GM12878 (cell line): Measurements from ENCODE around the gene OSBPL10. TPM values are rescaled to one million over a fixed set of nuclear protein-coding genes. Genes with fewer than 3 reads are reported as not detected.

Experiments used
- ATAC-seq: fragments of 200-7000 bp; cut with Tn5 transposase; 3 replicates; pipeline ENCODE4 v1.9.1; 2020; ENCODE audit warnings: mild to moderate bottlenecking, moderate library complexity
- BruUV-seq: library from RNA; stranded (reverse); fragments of 400-500 nt; replicated peaks from 2 replicates; lab custom pipeline; 2021; lab: Mats Ljungman, UMichigan
- CTCF ChIA-PET: fragments of 300-600 bp; sonication (Branson Sonifier 250); formaldehyde crosslinking; extraction: SDS; loops from one replicate; lab custom pipeline; 2021; ENCODE audit warnings: inconsistent platforms; lab: Yijun Ruan, JAX
- POLR2A ChIA-PET: fragments of 350-600 bp; formaldehyde crosslinking; extraction: SDS; loops from one replicate; lab custom pipeline; 2021; ENCODE audit warnings: inconsistent platforms; lab: Charles Lee
- RAD21 ChIA-PET: fragments of 300-600 bp; sonication (Branson Sonifier 250); formaldehyde crosslinking; loops from one replicate; lab custom pipeline; 2023; ENCODE audit warnings: antibody characterized with exemption; ENCODE audit not compliant: unreplicated experiment; lab: Charles Lee
- SMC1A ChIA-PET: fragments of 300-600 bp; sonication (Branson Sonifier 250); formaldehyde crosslinking; loops from one replicate; lab custom pipeline; 2023; ENCODE audit not compliant: unreplicated experiment, uncharacterized antibody; lab: Charles Lee
- DNase-seq: peaks from one replicate; pipeline ENCODE4 v3.0.0-alpha.2; 2011; ENCODE audit warnings: low read depth, low spot score
- FAIRE-seq: peaks from 3 replicates; lab custom pipeline; 2011; peaks lifted over from hg19 to GRCh38; lab: Jason Lieb, UNC
- H2AFZ ChIP-seq: 2 replicates; pipeline ENCODE4 v1.6.0; 2011; ENCODE audit warnings: low read depth, low read length, control low read depth; ENCODE audit not compliant: control insufficient read depth
- H3K27ac ChIP-seq: 2 replicates; pipeline ENCODE4 v1.5.1; 2011; ENCODE audit warnings: control low read depth; ENCODE audit not compliant: control insufficient read depth, insufficient read depth
- H3K27me3 ChIP-seq, 2 experiments: replicated peaks in 1 of 2; 2 replicates each; pipeline versions ENCODE4 v1.6.0 to v1.6.1; 2011; ENCODE audit warnings: low read length in 1 of 2; ENCODE audit not compliant: control insufficient read depth in 2 of 2, insufficient read depth in 2 of 2
- H3K36me3 ChIP-seq, 2 experiments: 2 replicates each; pipeline ENCODE4 v1.5.1; 2011; ENCODE audit warnings: low read length in 1 of 2; ENCODE audit not compliant: control insufficient read depth in 2 of 2, insufficient read depth in 2 of 2
- H3K4me1 ChIP-seq: 2 replicates; pipeline ENCODE4 v1.6.1; 2011; ENCODE audit warnings: mild to moderate bottlenecking, low read length, moderate library complexity, mixed read lengths; ENCODE audit not compliant: control insufficient read depth, insufficient read depth
- H3K4me2 ChIP-seq: 2 replicates; pipeline ENCODE4 v1.6.0; 2011; ENCODE audit warnings: control low read depth; ENCODE audit not compliant: control insufficient read depth, insufficient read depth
- H3K4me3 ChIP-seq: fragments of 200-600 bp; sonication (generic); 2 replicates; pipeline ENCODE4 v1.5.1; 2016
- H3K79me2 ChIP-seq: 2 replicates; pipeline ENCODE4 v1.6.0; 2011; ENCODE audit warnings: low read length; ENCODE audit not compliant: control insufficient read depth, insufficient read depth
- H3K9ac ChIP-seq: 2 replicates; pipeline ENCODE4 v1.8.0; 2011; ENCODE audit warnings: low read length, control low read depth, mixed read lengths; ENCODE audit not compliant: control insufficient read depth, insufficient read depth
- H3K9me3 ChIP-seq: replicated peaks from 3 replicates; pipeline ENCODE4 v1.5.1; 2011; ENCODE audit warnings: mild to moderate bottlenecking, low read length; ENCODE audit not compliant: control insufficient read depth, insufficient read depth
- H4K20me1 ChIP-seq: 2 replicates; pipeline ENCODE4 v1.6.0; 2011; ENCODE audit not compliant: control insufficient read depth, insufficient read depth
- CBX3 ChIP-seq: fragments of 200-600 bp; sonication (generic); IDR thresholded peaks from 2 replicates; pipeline ENCODE4 v1.6.1; 2016; ENCODE audit warnings: low read depth, borderline replicate concordance
- IRF4 ChIP-seq: IDR thresholded peaks from 2 replicates; pipeline ENCODE4 v1.6.1; 2011; ENCODE audit warnings: low read depth, low read length
- KDM1A ChIP-seq: fragments of 200-600 bp; sonication (generic); IDR thresholded peaks from 2 replicates; pipeline ENCODE4 v1.6.1; 2016; ENCODE audit warnings: borderline replicate concordance
- KLF5 ChIP-seq: fragments of 450-650 bp; IDR thresholded peaks from 2 replicates; pipeline ENCODE4 v1.6.1; 2014; ENCODE audit warnings: mild to moderate bottlenecking; ENCODE audit not compliant: partially characterized antibody
- MTA2 ChIP-seq: fragments of 450-650 bp; IDR thresholded peaks from 2 replicates; pipeline ENCODE4 v1.6.1; 2016; ENCODE audit warnings: low read depth, mild to moderate bottlenecking, moderate library complexity
- NFXL1 ChIP-seq: fragments of 450-650 bp; IDR thresholded peaks from 2 replicates; pipeline ENCODE4 v1.6.1; 2017; ENCODE audit warnings: antibody characterized with exemption, mild to moderate bottlenecking, borderline replicate concordance
- NR2C2 ChIP-seq: IDR thresholded peaks from 2 replicates; pipeline ENCODE4 v1.6.1; 2011; ENCODE audit warnings: borderline replicate concordance, low read depth; ENCODE audit not compliant: control insufficient read depth, insufficient read length
- PML ChIP-seq: IDR thresholded peaks from 2 replicates; pipeline ENCODE4 v1.6.1; 2012; ENCODE audit warnings: low read length, inconsistent platforms
- RCOR1 ChIP-seq: conservative IDR thresholded peaks from 2 replicates; pipeline ENCODE4 v1.6.1; 2012; ENCODE audit warnings: low read depth, low read length, improper control_type of control experiment
- SUZ12 ChIP-seq: fragments of 200-600 bp; sonication (generic); IDR thresholded peaks from one replicate; pipeline ENCODE4 v1.6.1; 2018; ENCODE audit warnings: antibody characterized with exemption, mild to moderate bottlenecking; ENCODE audit not compliant: unreplicated experiment
- ZNF622 ChIP-seq: fragments of 450-650 bp; IDR thresholded peaks from 2 replicates; pipeline ENCODE4 v1.6.1; 2017; ENCODE audit warnings: mild to moderate bottlenecking, inconsistent platforms
- WGBS: methylation state at CpG from one replicate; pipeline ENCODE4 v1.1.6; 2016; ENCODE audit warnings: low lambda C conversion rate; ENCODE audit not compliant: insufficient replicate concordance, insufficient coverage; ENCODE audit errors: missing lambda C conversion rate; 5-methylcytosine and 5-hydroxymethylcytosine counted together
- in situ Hi-C: fragments of 300-500 bp; cut with MboI; formaldehyde crosslinking; loops from 9 replicates; pipeline ENCODE4 v1.14.3; 2018; ENCODE audit warnings: mixed read lengths
- intact Hi-C: fragments of 100-400 bp; cut with micrococcal nuclease; formaldehyde crosslinking; loops from one replicate; pipeline ENCODE4 v1.14.2; 2022; ENCODE audit not compliant: unreplicated experiment
- polyA plus RNA-seq, 11 experiments: library from polyadenylated mRNA; depleted of rRNA in 4 of 11; unstranded in 6 of 11; stranded (reverse) in 5 of 11; fragments of >200 nt; fragmentation: Nextera tagmentation in 4 of 11; fragmentation: Illumina TruSeq in 1 of 11; extraction: Ambion mirVana in 4 of 11; extraction: Trizol in 1 of 11; gene quantifications; 1 replicate in 1 of 11; 2 replicates in 10 of 11; pipeline versions ENCODE4 v1.2.1 to v1.2.3, GENCODE V29; 2011 to 2016; ENCODE audit warnings: inconsistent platforms in 2 of 11, missing spikeins in 2 of 11, low read depth in 1 of 11
- total RNA-seq, 4 experiments: library from RNA; depleted of rRNA in 3 of 4; stranded (reverse); fragments of >200 nt in 3 of 4; fragmentation: Illumina TruSeq in 1 of 4; extraction: Trizol in 1 of 4; gene quantifications; 2 replicates each; pipeline versions ENCODE4 v1.2.1 to v1.2.3, GENCODE V29; 2013 to 2021
- TF ChIP-seq, protein P1 (sequence below): fragments of 450-650 bp; IDR thresholded peaks from 2 replicates; pipeline ENCODE4 v1.6.1; 2018; ENCODE audit warnings: borderline replicate concordance, mild to moderate bottlenecking; ENCODE audit not compliant: partially characterized antibody
- TF ChIP-seq, protein P2 (sequence below): fragments of 450-650 bp; IDR thresholded peaks from 2 replicates; pipeline ENCODE4 v1.6.1; 2017; ENCODE audit warnings: mild to moderate bottlenecking, low read depth, inconsistent platforms; ENCODE audit not compliant: poor library complexity, severe bottlenecking
- TF ChIP-seq, protein P3 (sequence below): fragments of 450-650 bp; formaldehyde crosslinking; IDR thresholded peaks from 2 replicates; pipeline ENCODE4 v1.5.0; 2022; ENCODE audit warnings: mild to moderate bottlenecking, missing genetic modification characterization

Gene OSBPL10
- total and polyA plus RNA-seq, 10 of the 15 experiments (the other 5 are each of a cell fraction or from before 2014, with no cell fraction given) = 0.03 to 0.25 (median 0.09) TPM; not detected in 5

DNA sequence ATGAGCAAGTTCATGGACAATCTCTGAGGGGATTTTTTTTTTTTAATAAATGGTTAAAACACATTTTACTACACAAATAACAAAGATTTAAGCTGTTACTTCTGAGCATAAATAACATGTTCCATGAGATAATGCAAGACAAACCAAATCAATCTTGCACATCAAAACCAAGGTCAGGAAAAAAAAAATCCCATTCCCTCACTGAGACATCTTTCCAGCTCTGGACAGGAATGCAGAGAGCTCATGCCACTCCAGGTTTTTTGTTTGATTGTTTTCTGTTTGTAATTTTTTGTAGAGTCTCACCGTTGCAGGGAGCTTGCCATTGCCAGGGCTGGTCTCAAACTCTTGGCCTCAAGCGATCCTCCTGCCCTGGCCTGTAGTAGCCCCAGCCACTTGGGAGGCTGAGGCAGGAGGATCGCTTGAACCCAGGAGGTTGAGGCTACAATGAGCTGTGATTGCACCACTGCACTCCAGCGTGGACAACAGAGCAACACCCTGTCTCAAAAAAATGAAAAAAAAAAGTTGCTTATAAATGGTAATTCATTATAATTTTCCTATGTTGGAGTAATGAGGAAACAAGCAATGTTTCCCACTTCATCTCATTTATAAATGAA, 14.0 kb downstream of the OSBPL10 start (continued):
- TF ChIP-seq KDM1A (no peak), IRF4 (no peak)

DNA sequence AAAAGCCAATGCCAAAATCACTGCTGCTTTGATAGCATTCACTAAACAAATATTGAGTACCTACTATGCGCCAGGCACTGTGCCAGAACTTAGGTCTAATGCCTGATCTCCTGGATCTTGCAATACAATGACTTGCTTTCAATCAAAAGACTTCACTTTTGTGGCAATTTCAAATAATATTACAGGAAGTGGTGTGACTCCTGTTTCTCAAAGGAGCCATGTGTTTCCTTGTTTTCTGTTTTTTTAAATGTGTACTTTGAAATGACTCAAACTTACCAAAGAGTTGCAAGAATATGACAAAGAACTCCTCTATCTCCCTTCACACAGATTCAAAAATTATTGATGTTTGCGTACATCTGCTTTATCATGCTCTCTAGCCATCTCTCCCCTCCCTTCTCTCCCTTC, 18.3 kb downstream of the OSBPL10 start:
- TF ChIP-seq, protein P1, sequence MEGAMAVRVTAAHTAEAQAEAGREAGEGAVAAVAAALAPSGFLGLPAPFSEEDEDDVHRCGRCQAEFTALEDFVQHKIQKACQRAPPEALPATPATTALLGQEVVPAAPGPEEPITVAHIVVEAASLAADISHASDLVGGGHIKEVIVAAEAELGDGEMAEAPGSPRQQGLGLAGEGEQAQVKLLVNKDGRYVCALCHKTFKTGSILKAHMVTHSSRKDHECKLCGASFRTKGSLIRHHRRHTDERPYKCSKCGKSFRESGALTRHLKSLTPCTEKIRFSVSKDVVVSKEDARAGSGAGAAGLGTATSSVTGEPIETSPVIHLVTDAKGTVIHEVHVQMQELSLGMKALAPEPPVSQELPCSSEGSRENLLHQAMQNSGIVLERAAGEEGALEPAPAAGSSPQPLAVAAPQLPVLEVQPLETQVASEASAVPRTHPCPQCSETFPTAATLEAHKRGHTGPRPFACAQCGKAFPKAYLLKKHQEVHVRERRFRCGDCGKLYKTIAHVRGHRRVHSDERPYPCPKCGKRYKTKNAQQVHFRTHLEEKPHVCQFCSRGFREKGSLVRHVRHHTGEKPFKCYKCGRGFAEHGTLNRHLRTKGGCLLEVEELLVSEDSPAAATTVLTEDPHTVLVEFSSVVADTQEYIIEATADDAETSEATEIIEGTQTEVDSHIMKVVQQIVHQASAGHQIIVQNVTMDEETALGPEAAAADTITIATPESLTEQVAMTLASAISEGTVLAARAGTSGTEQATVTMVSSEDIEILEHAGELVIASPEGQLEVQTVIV = no peak
- TF ChIP-seq, protein P2, sequence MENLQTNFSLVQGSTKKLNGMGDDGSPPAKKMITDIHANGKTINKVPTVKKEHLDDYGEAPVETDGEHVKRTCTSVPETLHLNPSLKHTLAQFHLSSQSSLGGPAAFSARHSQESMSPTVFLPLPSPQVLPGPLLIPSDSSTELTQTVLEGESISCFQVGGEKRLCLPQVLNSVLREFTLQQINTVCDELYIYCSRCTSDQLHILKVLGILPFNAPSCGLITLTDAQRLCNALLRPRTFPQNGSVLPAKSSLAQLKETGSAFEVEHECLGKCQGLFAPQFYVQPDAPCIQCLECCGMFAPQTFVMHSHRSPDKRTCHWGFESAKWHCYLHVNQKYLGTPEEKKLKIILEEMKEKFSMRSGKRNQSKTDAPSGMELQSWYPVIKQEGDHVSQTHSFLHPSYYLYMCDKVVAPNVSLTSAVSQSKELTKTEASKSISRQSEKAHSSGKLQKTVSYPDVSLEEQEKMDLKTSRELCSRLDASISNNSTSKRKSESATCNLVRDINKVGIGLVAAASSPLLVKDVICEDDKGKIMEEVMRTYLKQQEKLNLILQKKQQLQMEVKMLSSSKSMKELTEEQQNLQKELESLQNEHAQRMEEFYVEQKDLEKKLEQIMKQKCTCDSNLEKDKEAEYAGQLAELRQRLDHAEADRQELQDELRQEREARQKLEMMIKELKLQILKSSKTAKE = no peak
- no peak for TF ChIP-seq MTA2
- no peak for TF ChIP-seq KLF5
- no peak for TF ChIP-seq ZNF622
- TF ChIP-seq CBX3 = no peak
- TF ChIP-seq, protein P3, sequence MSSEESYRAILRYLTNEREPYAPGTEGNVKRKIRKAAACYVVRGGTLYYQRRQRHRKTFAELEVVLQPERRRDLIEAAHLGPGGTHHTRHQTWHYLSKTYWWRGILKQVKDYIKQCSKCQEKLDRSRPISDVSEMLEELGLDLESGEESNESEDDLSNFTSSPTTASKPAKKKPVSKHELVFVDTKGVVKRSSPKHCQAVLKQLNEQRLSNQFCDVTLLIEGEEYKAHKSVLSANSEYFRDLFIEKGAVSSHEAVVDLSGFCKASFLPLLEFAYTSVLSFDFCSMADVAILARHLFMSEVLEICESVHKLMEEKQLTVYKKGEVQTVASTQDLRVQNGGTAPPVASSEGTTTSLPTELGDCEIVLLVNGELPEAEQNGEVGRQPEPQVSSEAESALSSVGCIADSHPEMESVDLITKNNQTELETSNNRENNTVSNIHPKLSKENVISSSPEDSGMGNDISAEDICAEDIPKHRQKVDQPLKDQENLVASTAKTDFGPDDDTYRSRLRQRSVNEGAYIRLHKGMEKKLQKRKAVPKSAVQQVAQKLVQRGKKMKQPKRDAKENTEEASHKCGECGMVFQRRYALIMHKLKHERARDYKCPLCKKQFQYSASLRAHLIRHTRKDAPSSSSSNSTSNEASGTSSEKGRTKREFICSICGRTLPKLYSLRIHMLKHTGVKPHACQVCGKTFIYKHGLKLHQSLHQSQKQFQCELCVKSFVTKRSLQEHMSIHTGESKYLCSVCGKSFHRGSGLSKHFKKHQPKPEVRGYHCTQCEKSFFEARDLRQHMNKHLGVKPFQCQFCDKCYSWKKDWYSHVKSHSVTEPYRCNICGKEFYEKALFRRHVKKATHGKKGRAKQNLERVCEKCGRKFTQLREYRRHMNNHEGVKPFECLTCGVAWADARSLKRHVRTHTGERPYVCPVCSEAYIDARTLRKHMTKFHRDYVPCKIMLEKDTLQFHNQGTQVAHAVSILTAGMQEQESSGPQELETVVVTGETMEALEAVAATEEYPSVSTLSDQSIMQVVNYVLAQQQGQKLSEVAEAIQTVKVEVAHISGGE (CRISPR knock-in tag) = no peak
- TF ChIP-seq SUZ12 = no peak
- TF ChIP-seq RCOR1 = no peak
- TF ChIP-seq NFXL1 = no peak
- no peak for TF ChIP-seq PML
- no peak for TF ChIP-seq NR2C2
- ChIA-PET CTCF (no interaction called here), POLR2A (no interaction called here), SMC1A (no interaction called here), RAD21 (no interaction called here)
- no peaks in the 10 kb centered on the region for H4K20me1 ChIP-seq
- no peaks in the 10 kb centered on the region for H3K4me1 ChIP-seq
- DNase-seq (no peak), ATAC-seq (no peak), FAIRE-seq (no peak)
- no peak overlapping the region for H3K27ac ChIP-seq
- H3K9ac ChIP-seq = no peak overlapping the region
- 78% methylated on average over 2 of the region's 2 CpGs for WGBS
- in situ Hi-C loops (no loop called here), intact Hi-C loops (no loop called here)
- H3K79me2 ChIP-seq = no peaks in the 10 kb centered on the region
- BruUV-seq = no TSS peak
- no peak overlapping the region for H3K4me3 ChIP-seq
- H3K27me3 ChIP-seq = no peaks in the 10 kb centered on the region
- H3K9me3 ChIP-seq = no peaks in the 10 kb centered on the region
- no peaks in the 10 kb centered on the region for H3K36me3 ChIP-seq
- no peak overlapping the region for H2AFZ ChIP-seq
- H3K4me2 ChIP-seq = no peak overlapping the region
